Heart right ventricle (tissue), 16 donors: ENCODE measurements around the gene METTL1. TPM values are rescaled to one million over a fixed set of nuclear protein-coding genes. Genes with fewer than 3 reads are reported as not detected.
A peak's percentile ranks its signal among the peaks of the same experiment; 100 is the strongest.

ENCODE experiments used
- ATAC-seq, 8 donors: fragments of 200-7000 bp; cut with Tn5 transposase; one replicate each; pipeline ENCODE4 v1.9.1; 2020; ENCODE audit warnings: mild to moderate bottlenecking in 8 of 8, moderate library complexity in 8 of 8, moderate number of reproducible peaks in 1 of 8
- DNase-seq, 2 donors: peaks; one replicate each; pipeline ENCODE4 v3.0.0-alpha.2; 2020
- H3K27ac ChIP-seq, 10 donors: fragments of 200-600 bp; sonication (generic) in 2 of 10; one replicate each; pipeline versions ENCODE4 v1.5.0 to v1.8.0; 2020 to 2022; ENCODE audit warnings: mild to moderate bottlenecking in 3 of 10
- H3K27me3 ChIP-seq, 7 donors: fragments of 200-600 bp; one replicate each; pipeline ENCODE4 v1.8.0; 2021 to 2022; ENCODE audit warnings: mild to moderate bottlenecking in 2 of 7
- H3K36me3 ChIP-seq, 9 donors: fragments of 200-600 bp; sonication (generic) in 1 of 9; one replicate each; pipeline versions ENCODE4 v1.5.0 to v1.8.0; 2020 to 2022; ENCODE audit warnings: mild to moderate bottlenecking in 2 of 9
- H3K4me1 ChIP-seq, 9 donors: fragments of 200-600 bp; sonication (generic) in 1 of 9; one replicate each; pipeline versions ENCODE4 v1.5.0 to v1.8.0; 2020 to 2022; ENCODE audit warnings: mild to moderate bottlenecking in 4 of 9
- H3K4me3 ChIP-seq, 10 donors: fragments of 200-600 bp; sonication (generic) in 2 of 10; one replicate each; pipeline versions ENCODE4 v1.5.0 to v1.8.0; 2020 to 2022; ENCODE audit warnings: mild to moderate bottlenecking in 7 of 10, moderate library complexity in 2 of 10
- H3K9me3 ChIP-seq, 11 donors: fragments of 200-600 bp in 10 of 11; sonication (generic) in 2 of 11; one replicate each; pipeline versions ENCODE4 v1.5.0 to v1.8.0; 2013 to 2022; ENCODE audit warnings: mild to moderate bottlenecking in 2 of 11, control low read depth in 1 of 11, moderate library complexity in 1 of 11
- CTCF ChIP-seq, 9 donors: fragments of 200-600 bp; sonication (generic) in 2 of 9; IDR thresholded peaks; one replicate each; pipeline versions ENCODE4 v1.5.0 to v1.8.0; 2021 to 2022; ENCODE audit warnings: antibody characterized with exemption in 9 of 9, mild to moderate bottlenecking in 5 of 9, moderate library complexity in 1 of 9
- WGBS, 2 donors: extraction: QIAGEN DNeasy Blood & Tissue Kit; methylation state at CpG; one replicate each; pipeline ENCODE4 v1.1.7; 2013; ENCODE audit warnings: inconsistent platforms in 1 of 2; 5-methylcytosine and 5-hydroxymethylcytosine counted together
- intact Hi-C, 10 donors: fragments of 100-400 bp; cut with DNase I; formaldehyde crosslinking; loops; one replicate each; pipeline versions ENCODE4 v1.11.1 to v1.14.2; 2022
- polyA plus RNA-seq, 2 donors: library from polyadenylated mRNA; stranded (reverse); fragments of 200-250 nt; gene quantifications; one replicate each; pipeline ENCODE4 v1.2.3, GENCODE V29; 2013
- total RNA-seq, 10 donors: library from RNA; stranded (reverse); fragmentation: NEBNext Ultra II Directional in 3 of 10; extraction: Animal tissue kit (Norgen Biotek cat#: 25700) in 3 of 10; gene quantifications; one replicate each; pipeline versions ENCODE4 v1.2.1 to v1.2.4, GENCODE V29; 2021 to 2023
- donor health status: Arrhythmogenic right ventricular cardiomyopathy.
- donor health status: ischemic (EF 13 %, LVEDD 7.1; RV severe dilation, severe dysfunction).
- donor health status: healthy with polysubstance abuse.
- donor health status: DM: no; HTN: yes; CAD: no.
- donor health status: DM: no; HTN: no; CAD: no.
- donor health status: ischemic (EF 25% LVEDD 6.9; RV normal size, moderate dysfunction).
- donor health status: ischemic (EF 25% LVEDD 5.7; RV mildly dilated, moderate dysfunction).
- donor health status: healthy.
- donor health status: DM: yes; HTN: yes; CAD: no.
- donor health status: Ischemic cardiomyopathy.
- donor health status: ischemic (EF 35%, LVEDD 5.7; RV mildly dilated, moderate dysfunction).
- donor health status: nonischemic (EF 11% LVEDD 7.7; RV severe dilation, severe dysfunction).
- donor health status: DM: yes; HTN: yes; CAD: no.
- donor health status: PGD.
- donor health status: ischemic (EF 29% LVEDD 5.4; RV normal size, mild dysfunction).
- donor health status: nonischemic (EF 23%, LVEDD 6.1; RV moderate dilation, normal function).

Gene METTL1
- total and polyA plus RNA-seq, 12 donors, result 5.6 to 29.4 (median 8.3) TPM

DNA sequence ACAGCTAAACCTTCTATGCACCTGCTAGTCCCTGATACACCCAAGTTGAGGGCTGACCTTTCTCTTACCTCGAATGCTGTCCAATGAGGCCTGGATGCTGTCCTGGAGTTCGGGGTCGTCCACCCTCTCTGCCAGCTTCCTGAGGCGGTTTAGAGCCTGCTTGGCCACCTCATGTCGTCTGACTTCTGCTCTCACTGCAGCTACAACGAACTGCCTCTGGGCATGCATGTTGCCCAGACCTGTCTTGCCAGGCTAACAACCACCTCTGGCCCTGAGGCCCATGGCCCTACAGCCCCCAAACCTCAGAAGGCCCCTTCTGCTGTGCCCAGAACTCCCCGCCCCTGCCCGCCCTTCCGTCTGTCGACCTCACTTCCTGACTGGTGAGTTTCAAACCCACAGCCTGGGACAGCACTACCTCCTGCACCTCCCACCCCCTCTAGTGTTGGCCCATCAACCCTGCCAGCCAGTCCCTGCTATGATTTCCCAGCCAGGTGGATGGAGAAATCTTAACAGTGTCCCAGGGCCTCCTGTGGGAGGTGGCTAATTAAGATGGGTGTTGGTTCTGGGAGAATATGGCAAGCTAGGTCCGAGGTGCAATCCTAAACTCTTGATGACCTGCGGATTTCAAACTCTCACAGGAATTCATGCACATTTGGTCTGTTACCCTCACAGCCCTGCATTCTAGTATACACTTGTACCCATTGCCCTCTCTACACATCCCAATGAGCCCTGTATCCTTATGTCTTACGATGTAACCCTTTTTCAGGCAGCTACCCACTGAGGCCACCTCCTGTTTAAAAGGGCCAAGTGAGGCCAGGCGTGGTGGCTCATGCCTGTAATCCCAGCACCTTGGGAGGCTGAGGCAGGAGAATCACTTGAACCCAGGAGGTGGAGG lies 29.8 kb downstream of the METTL1 start:
- peaks cover 11 to 67% (median 33%) of the 10 kb centered on the region in 9 donors for H3K4me1 ChIP-seq
- WGBS, 2 donors, result 45 to 53% methylated on average over 14 of the region's 14 CpGs
- no peaks in the 10 kb centered on the region for H3K9me3 ChIP-seq
- ATAC-seq, result no peak
- peak overlapping the region in 6 of 10 donors; percentile 7 to 58 (median 20) for H3K4me3 ChIP-seq
- intact Hi-C loops, result no loop called here
- TF ChIP-seq CTCF (IDR thresholded peaks at IDR 0.05), result peak in 1 of 9 donors; percentile 24
- H3K36me3 ChIP-seq, result peaks cover 0 to 17% (median 6%) of the 10 kb centered on the region in 9 donors
- peaks cover 9 to 41% (median 31%) of the 10 kb centered on the region in 7 donors for H3K27me3 ChIP-seq
- no peak for DNase-seq
- H3K27ac ChIP-seq, result peak overlapping the region in 9 of 10 donors; percentile 7 to 86 (median 60)

DNA sequence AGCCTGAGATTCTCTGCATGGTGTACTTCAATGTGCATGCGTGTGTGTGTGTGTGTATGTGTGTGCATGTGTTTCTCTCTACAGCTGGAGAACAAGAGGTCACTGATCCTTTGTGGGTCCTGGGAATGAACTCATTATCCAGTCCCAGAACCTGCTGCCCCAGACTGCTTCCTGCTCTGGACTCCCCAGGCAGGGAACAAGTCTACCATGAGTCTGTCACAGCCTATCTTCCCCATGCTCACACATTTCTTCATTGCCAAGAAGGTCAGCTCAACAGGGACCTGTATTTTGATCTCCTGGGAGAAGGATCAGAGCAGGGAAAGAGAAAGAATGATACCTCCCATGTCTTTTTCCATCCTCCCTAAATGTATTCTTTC lies 30.5 kb downstream of the METTL1 start:
- peak overlapping the region in 6 of 10 donors; percentile 7 to 58 (median 20) for H3K4me3 ChIP-seq
- 71% methylated on average over 1 of the region's 1 CpG for WGBS, 2 donors
- H3K4me1 ChIP-seq, result peaks cover 16 to 74% (median 39%) of the 10 kb centered on the region in 9 donors

DNA sequence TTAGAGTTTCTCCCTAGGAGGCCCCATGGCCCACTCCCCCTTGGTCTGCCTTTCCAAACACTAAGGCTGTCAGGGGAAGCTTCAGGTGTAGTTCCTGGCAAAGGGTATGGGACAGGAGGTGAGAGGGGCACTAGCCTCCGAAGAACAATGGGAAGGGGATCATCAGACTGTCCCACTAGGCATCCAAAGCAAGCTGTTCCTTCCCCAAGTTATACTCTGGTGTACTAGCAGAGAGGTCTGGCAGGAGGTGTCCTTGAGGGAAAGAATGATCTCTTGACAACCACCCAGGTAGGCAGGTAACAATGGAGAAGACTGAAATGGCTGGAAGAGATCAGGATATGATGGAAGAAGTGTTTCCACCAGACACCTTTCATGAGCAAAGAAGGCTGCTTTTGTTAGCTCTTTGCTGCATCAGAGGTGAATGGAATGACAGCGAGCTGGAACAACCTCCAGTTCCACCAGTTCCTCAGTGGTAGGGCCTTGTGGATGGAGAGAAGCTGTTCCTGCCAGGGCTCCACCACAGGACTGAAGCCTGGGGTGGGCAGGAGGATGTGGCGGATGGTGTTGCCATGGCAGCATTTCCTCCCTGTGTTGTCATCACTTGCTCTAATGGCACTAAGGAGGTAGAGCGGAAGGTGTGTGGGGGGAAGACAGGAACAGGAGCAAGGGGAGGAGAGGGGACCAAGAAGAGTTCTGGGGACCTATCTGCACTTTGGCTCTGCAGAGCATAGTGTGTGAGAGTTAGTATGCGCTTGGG lies 31.1 kb downstream of the METTL1 start:
- WGBS, 2 donors, result 46 to 49% methylated on average over 5 of the region's 5 CpGs
- Histone ChIP-seq H3K4me1 (peaks cover 16 to 74% (median 39%) of the 10 kb centered on the region in 9 donors), H3K4me3 (peak overlapping the region in 6 of 10 donors; percentile 5 to 58 (median 20)), H3K36me3 (peaks cover 0 to 9% (median 0%) of the 10 kb centered on the region in 9 donors), H3K27me3 (peaks cover 13 to 54% (median 44%) of the 10 kb centered on the region in 7 donors), H3K27ac (peak overlapping the region in 9 of 10 donors; percentile 31 to 86 (median 65)), H3K9me3 (no peaks in the 10 kb centered on the region)
- TF ChIP-seq CTCF (IDR thresholded peaks at IDR 0.05), result no peak
- DNase-seq (no peak), ATAC-seq (no peak)
- intact Hi-C loops, result no loop called here

More for the DNA sequence above, 30.5 kb downstream of the METTL1 start:
- Histone ChIP-seq H3K36me3 (peaks cover 0 to 14% (median 0%) of the 10 kb centered on the region in 9 donors), H3K27me3 (peaks cover 13 to 48% (median 38%) of the 10 kb centered on the region in 7 donors), H3K27ac (peak overlapping the region in 7 of 10 donors; percentile 19 to 86 (median 64)), H3K9me3 (no peaks in the 10 kb centered on the region)
- TF ChIP-seq CTCF (IDR thresholded peaks at IDR 0.05), result no peak
- intact Hi-C loops, result no loop called here
- DNase-seq, result peak in 1 of 2 donors; percentile 60
- ATAC-seq, result peak in 3 of 8 donors; percentile 5 to 12 (median 9)
